A549 treated with dexamethasone at 1 μM for 4 hours (cell line): ENCODE results near the gene FUNDC2. TPM values are rescaled to one million over a fixed set of nuclear protein-coding genes. Genes with fewer than 3 reads are reported as not detected.

Source experiments
- total RNA-seq: library from RNA; stranded (reverse); fragments of 200-300 nt; extraction: Qiagen RNA extraction; gene quantifications from 5 replicates; pipeline ENCODE4 v1.2.3, GENCODE V29; 2022

FUNDC2 gene
- 94.2 to 128 TPM (median 114 TPM) in 5 replicates for total RNA-seq

DNA sequence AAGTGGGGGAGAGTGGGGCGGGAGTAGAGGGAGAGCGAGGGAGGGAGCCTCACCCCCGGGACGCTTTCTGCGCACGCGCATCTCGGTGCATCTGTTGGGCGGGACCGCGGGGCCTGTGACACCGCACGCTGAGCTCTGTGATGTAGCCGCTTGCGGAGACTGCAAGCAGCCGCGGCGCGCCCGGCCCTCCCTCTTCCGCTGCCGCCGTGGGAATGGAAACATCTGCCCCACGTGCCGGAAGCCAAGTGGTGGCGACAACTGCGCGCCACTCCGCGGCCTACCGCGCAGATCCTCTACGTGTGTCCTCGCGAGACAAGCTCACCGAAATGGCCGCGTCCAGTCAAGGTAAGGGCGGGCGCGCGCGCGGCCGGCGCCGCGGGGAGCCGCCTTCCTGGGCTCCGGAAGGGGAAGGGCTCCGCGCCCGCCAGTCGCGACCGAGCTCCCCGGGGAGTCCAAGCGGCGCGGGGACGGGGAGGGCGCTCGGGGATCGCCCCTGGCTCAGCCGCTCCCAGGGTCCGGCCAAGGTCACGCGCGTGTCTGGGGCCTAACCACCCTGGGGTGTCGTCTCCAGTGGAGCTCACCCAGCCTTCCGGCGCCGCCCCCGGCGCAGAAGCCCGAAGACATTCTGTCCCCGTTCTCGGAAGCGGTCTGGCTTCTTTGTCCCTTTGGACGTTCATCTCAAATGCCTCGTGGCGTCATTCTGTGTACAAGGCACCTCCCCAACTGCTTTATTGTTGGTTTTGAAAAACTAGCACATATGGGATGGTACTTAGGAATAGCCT lies at the start of gene FUNDC2:
Gene FUNDC2 (plus strand): TSS at position 118 of the 782 bp plus-strand sequence. CDS start 95 bp downstream, at position 213.

DNA sequence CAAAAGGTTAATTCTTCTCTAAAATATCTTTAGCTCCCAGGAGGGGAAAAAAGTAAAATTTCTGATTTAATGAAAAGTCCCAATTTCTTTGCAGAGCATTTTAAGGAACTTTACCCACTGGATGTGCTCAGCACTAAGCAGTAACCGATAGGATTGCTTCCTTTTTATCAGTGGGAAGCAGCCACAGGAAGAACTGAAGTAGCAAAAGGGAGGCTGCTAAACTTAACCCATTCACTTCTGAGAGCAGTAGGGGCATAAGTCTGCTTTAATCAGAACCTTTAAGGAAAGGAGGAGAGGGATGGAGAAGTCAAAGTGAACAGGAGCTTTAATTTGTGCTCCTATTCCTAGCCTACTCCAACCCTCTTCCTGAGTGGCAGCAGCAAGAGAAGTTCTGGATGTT lies 4.1 kb upstream of the FUNDC2 start, which contains the start of gene F8:
Gene F8 (minus strand): TSS at position 139 of the 400 bp plus-strand sequence. CDS start 171 bp downstream, outside the sequence.

GRCh38 chrX:155070975-155071693 lies 44.5 kb downstream of the FUNDC2 start, which contains the start of the genes BRCC3, CMC4 and MTCP1:
Gene BRCC3 (plus strand): TSS chrX:155071508. CDS start chrX:155071528, 20 bp downstream.
Gene CMC4 (minus strand): TSS chrX:155071136. CDS start chrX:155064023, 7,113 bp downstream.
Gene MTCP1 (minus strand): TSS chrX:155071136. CDS start chrX:155066010, 5,126 bp downstream.

Other genes with a start within 250 kb of the FUNDC2 start
- gene MPP1, start 221.4 kb upstream of the FUNDC2 start, total RNA-seq = 15.5 to 17.3 TPM (median 16.8 TPM) in 5 replicates
- gene SMIM9, start 192.2 kb upstream of the FUNDC2 start, total RNA-seq = not detected in 5 replicates
- gene F8A1, start 140.5 kb upstream of the FUNDC2 start, total RNA-seq = 62.4 to 93.4 TPM (median 84.6 TPM) in 5 replicates
- 3.9 to 4.6 TPM (median 4.5 TPM) in 5 replicates for gene F8, start 4.1 kb upstream of the FUNDC2 start, total RNA-seq
- 16.4 to 18.8 TPM (median 17.6 TPM) in 5 replicates for gene CMC4, start 44.3 kb downstream of the FUNDC2 start, total RNA-seq
- 13.4 to 17.6 TPM (median 16.3 TPM) in 5 replicates for gene MTCP1, start 44.3 kb downstream of the FUNDC2 start, total RNA-seq
- 25.8 to 31.4 TPM (median 28.6 TPM) in 5 replicates for gene BRCC3, start 44.7 kb downstream of the FUNDC2 start, total RNA-seq
- gene VBP1, start 189.6 kb downstream of the FUNDC2 start, total RNA-seq = 44.0 to 59.0 TPM (median 48.0 TPM) in 5 replicates
- gene RAB39B, start 237.6 kb downstream of the FUNDC2 start, total RNA-seq = 0.71 to 1.0 TPM (median 0.80 TPM) in 5 replicates